Activated CD4-positive, alpha-beta memory T cell treated with anti-CD3 and anti-CD28 coated beads, Interleukin-2, amount 10 ng/mL, durations not matched to agents 7 days and 5 days (primary cell): ENCODE measurements around the gene DACT2. TPM values are rescaled to one million over a fixed set of nuclear protein-coding genes. Genes with fewer than 3 reads are reported as not detected.

Experiments
- CTCF ChIA-PET: fragments of 350-600 bp; sonication (Branson Sonifier 250); formaldehyde crosslinking; loops from one replicate; lab custom pipeline; 2021; ENCODE audit warnings: antibody characterized with exemption, inconsistent platforms; lab: Charles Lee
- POLR2A ChIA-PET: fragments of 350-600 bp; sonication (Branson Sonifier 250); formaldehyde crosslinking; loops from one replicate; lab custom pipeline; 2021; ENCODE audit warnings: antibody characterized with exemption; lab: Charles Lee
- DNase-seq: peaks from one replicate; pipeline ENCODE4 v3.0.0-alpha.2; 2020
- H3K27ac Mint-ChIP-seq: one replicate; pipeline ENCODE4 v1.8.0; 2021; ENCODE audit warnings: mild to moderate bottlenecking, mixed read lengths
- H3K27me3 Mint-ChIP-seq: one replicate; pipeline ENCODE4 v1.8.0; 2021; ENCODE audit warnings: mixed read lengths
- H3K36me3 Mint-ChIP-seq: one replicate; pipeline ENCODE4 v1.8.0; 2021; ENCODE audit warnings: low read depth, mixed read lengths
- H3K4me1 Mint-ChIP-seq: one replicate; pipeline ENCODE4 v1.8.0; 2021; ENCODE audit warnings: mixed read lengths
- H3K4me3 Mint-ChIP-seq: one replicate; pipeline ENCODE4 v1.8.0; 2021; ENCODE audit warnings: mild to moderate bottlenecking, mixed read lengths
- H3K9me3 Mint-ChIP-seq: one replicate; pipeline ENCODE4 v1.8.0; 2021; ENCODE audit warnings: mixed read lengths
- total RNA-seq, 2 experiments: library from RNA; stranded (reverse); gene quantifications; one replicate each; pipeline ENCODE4 v1.2.3, GENCODE V29; 2021

DACT2 gene
- total RNA-seq, 2 experiments from 2014 or later: 0.15 TPM; not detected in 1

DNA sequence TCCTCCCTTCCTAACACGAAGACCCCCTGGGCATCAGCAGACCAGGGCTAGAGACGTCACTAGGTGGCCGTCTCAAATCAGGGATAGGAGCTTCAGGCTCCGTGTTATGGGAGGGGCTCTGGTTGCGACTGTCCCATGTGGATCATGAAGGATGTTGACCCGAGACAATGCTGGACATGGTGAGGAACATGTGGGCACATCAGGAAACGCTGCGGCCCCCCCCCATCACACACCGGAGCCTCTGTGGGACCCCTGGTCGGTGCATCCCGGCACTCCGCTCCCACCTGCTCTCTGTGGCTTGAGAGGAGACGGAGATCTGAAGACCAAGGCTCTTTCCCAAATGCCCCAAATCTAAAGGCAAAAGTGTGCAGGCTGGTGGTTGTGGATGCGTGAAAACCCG, 54.2 kb downstream of the DACT2 start:
- CTCF ChIA-PET: no interaction called here
- DNase-seq: no peak
- POLR2A ChIA-PET: no interaction called here
- Mint-ChIP-seq H3K4me1 (no peaks in the 10 kb centered on the region), H3K9me3 (no peaks in the 10 kb centered on the region), H3K36me3 (no peaks in the 10 kb centered on the region), H3K4me3 (no peak overlapping the region), H3K27me3 (no peaks in the 10 kb centered on the region), H3K27ac (no peak overlapping the region)

DNA sequence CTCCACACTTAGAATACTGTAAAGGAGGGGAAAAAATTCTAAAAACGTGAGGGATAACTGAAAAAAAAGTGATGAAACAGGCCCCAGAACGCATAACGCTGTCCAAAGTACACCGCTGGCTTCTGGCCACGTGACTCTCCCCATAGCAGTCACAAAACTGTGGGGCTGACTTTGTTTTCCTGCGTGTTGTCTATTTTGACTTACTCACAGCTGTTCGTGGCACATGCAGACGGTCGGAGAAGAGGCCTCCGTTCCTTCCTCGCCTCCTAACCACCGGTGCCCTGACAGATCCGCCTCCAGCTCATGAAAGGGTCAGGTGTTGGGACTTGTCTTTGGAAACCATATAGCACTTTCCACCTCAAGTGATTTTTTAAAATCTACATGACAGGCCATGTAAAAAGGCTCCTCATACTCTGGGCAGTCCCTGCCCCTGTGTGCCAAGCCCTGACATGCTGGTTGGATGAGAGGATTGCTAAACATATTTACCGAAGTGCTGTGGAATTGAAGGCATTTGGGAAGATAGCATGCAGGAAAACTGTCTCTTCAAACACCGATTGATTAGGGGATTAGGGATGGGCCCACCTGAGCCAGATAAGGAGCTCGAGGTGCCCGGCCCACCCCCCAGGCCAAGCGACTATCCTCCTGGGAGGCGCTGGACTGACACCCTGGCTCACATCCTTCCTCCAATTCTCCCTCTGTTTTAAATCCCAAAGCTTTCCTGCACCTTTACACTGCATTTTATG, 54.8 kb downstream of the DACT2 start:
- POLR2A ChIA-PET: no interaction called here
- Mint-ChIP-seq H3K36me3 (no peaks in the 10 kb centered on the region), H3K4me3 (no peak overlapping the region), H3K27ac (no peak overlapping the region), H3K27me3 (no peaks in the 10 kb centered on the region), H3K9me3 (no peaks in the 10 kb centered on the region), H3K4me1 (no peaks in the 10 kb centered on the region)
- DNase-seq: no peak
- CTCF ChIA-PET: no interaction called here

DNA sequence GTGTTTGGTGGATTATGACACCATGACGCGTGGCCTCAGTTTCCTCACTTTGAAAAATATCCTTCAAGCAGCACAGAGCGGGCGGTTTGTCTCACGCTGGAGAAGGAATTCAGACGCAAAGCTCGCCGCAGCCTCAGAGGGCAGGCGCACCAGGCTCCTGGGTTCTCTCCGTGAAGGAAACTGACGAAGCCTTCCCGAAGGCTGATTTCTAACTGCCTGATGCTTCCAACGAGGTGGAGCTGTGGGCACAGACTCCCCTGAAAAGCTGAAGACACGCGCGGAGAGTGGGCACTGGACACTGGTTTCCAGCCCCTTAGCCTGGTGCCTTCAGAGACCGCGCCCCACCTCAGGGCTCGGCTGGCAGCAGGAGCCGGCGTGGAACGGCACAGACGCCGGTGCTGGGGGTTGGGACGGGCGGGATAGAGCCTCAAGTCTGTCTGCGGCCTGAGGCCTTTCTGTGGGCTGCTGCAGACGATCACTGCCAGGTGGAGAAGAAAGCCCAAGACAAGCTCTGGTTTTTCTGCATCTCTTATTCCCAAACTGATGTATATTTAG, 56.1 kb downstream of the DACT2 start:
- no peak for DNase-seq
- no peaks in the 10 kb centered on the region for H3K4me1 Mint-ChIP-seq
- no peaks in the 10 kb centered on the region for H3K27me3 Mint-ChIP-seq
- no peaks in the 10 kb centered on the region for H3K9me3 Mint-ChIP-seq
- no peak overlapping the region for H3K4me3 Mint-ChIP-seq
- no peak overlapping the region for H3K27ac Mint-ChIP-seq
- CTCF ChIA-PET: no interaction called here
- POLR2A ChIA-PET: no interaction called here
- no peaks in the 10 kb centered on the region for H3K36me3 Mint-ChIP-seq

DNA sequence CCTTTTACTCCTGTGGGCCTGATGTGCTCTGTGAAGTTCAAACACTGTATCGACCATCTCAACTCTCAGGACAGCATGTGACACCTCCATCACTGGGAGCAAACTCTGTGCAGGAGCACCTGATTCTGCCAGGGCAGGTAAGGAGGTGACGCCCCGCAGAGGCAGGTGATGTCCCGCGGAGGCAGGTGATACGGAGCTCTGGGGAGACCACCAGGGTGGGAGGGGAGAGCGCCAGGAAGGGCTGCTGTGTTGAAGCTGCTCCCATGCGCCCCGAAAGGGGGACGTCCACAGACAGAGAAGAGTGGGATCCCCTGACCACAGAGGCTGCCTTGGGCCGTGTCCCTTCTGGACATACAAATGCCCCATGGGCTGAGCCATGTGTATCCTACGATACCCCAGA, 58.3 kb downstream of the DACT2 start:
- no peaks in the 10 kb centered on the region for H3K4me1 Mint-ChIP-seq
- H3K27me3 Mint-ChIP-seq: no peaks in the 10 kb centered on the region
- H3K4me3 Mint-ChIP-seq: no peak overlapping the region
- ChIA-PET POLR2A (no interaction called here), CTCF (no interaction called here)
- H3K36me3 Mint-ChIP-seq: no peaks in the 10 kb centered on the region
- no peaks in the 10 kb centered on the region for H3K9me3 Mint-ChIP-seq
- DNase-seq: no peak
- H3K27ac Mint-ChIP-seq: no peak overlapping the region

DNA sequence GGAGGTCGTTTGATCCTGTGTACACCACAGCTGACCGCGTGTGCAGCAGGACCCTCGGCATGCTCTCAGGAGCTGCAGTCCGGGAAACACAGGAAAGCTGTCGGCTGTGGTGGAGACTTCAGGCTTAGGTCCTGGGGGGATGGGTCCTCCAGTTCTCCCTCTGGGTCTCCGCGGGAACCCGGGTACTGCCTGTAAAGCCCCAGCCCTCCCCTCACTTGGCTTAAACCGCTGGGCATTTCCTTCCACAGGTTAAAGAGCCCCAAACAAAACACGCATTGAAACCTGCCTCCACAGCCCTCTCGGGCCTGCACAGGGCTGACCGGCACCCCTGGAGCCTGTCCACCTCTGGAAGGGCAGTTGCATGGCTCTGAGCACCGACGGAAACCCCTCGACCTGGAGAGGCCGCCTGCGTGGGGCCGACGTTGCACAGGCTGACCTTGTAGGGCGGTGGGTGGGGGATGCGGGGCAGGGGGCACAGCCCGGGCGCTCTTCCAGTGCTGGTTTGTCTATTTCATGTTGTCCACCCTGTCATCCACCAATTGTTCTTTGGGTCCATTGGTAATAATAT, 59.1 kb downstream of the DACT2 start:
- H3K27me3 Mint-ChIP-seq: no peaks in the 10 kb centered on the region
- CTCF ChIA-PET: no interaction called here
- H3K9me3 Mint-ChIP-seq: peaks cover 5% of the 10 kb centered on the region
- H3K4me1 Mint-ChIP-seq: no peaks in the 10 kb centered on the region
- POLR2A ChIA-PET: no interaction called here
- H3K36me3 Mint-ChIP-seq: no peaks in the 10 kb centered on the region
- DNase-seq: no peak
- no peak overlapping the region for H3K27ac Mint-ChIP-seq
- no peak overlapping the region for H3K4me3 Mint-ChIP-seq

DNA sequence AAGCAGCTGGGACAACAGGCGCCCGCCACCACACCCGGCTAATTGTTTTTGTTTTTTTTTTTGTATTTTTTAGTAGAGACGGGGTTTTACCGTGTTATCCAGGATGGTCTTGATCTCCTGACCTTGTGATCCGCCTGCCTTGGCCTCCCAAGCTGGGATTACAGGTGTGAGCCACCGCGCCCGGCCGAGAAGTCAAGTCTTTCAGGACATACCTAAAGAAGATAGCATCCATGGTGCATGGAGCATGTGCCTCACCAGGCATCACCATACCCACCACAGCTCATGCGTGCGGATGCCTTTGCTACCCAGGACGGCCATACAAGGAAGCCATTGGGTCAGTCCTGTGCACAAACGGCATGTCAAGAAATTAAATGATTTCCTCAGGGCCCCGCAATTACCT, 60.8 kb downstream of the DACT2 start:
- no peaks in the 10 kb centered on the region for H3K4me1 Mint-ChIP-seq
- no peak overlapping the region for H3K27ac Mint-ChIP-seq
- H3K4me3 Mint-ChIP-seq: no peak overlapping the region
- CTCF ChIA-PET: no interaction called here
- H3K36me3 Mint-ChIP-seq: peaks cover 2% of the 10 kb centered on the region
- peaks cover 9% of the 10 kb centered on the region for H3K9me3 Mint-ChIP-seq
- POLR2A ChIA-PET: no interaction called here
- DNase-seq: no peak
- H3K27me3 Mint-ChIP-seq: no peaks in the 10 kb centered on the region

DNA sequence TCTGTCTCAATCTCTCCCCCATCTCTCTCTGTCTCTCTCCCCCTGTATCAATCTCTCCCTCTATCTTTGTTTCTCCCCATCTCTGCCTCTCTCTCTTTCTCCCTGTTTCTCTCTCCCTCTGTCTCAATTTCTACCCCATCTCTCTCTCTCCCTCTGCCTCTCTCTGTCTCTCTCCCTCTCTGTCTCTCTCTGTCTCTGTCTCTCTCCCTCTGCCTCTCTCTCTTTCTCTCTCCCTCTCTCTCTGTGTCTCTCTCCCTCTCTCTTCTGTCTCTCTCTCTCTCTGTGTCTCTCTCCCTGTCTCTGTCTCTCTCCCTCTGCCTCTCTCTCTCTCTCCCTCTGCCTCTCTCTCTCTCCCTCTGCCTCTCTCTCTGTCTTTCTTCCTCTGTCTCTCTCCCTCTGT, 62.6 kb downstream of the DACT2 start:
- H3K27me3 Mint-ChIP-seq: no peaks in the 10 kb centered on the region
- peaks cover 2% of the 10 kb centered on the region for H3K36me3 Mint-ChIP-seq
- H3K4me3 Mint-ChIP-seq: no peak overlapping the region
- H3K4me1 Mint-ChIP-seq: no peaks in the 10 kb centered on the region
- CTCF ChIA-PET: no interaction called here
- no peak overlapping the region for H3K27ac Mint-ChIP-seq
- H3K9me3 Mint-ChIP-seq: peaks cover 13% of the 10 kb centered on the region
- no peak for DNase-seq
- POLR2A ChIA-PET: no interaction called here

Other genes with a start within 250 kb of the DACT2 start
- not detected for gene FRMD1, start 240.6 kb downstream of the DACT2 start, total RNA-seq
- gene SMOC2, start 121.4 kb upstream of the DACT2 start, total RNA-seq: not detected